Erythroblast (primary cell): ENCODE measurements around the gene GPD1.

Experiments
- GATA1 ChIP-seq: IDR thresholded peaks from 2 replicates; pipeline ENCODE4 v1.6.1; 2011; ENCODE audit warnings: low read depth, mild to moderate bottlenecking, control low read depth, low read length, moderate library complexity
- POLR2A ChIP-seq: IDR thresholded peaks from 2 replicates; pipeline ENCODE4 v1.6.1; 2011; ENCODE audit warnings: mild to moderate bottlenecking, low read length

GRCh38 chr12:50106907-50107306 lies 3.1 kb downstream of the GPD1 start:
- TF ChIP-seq POLR2A (no peak), GATA1 (no peak)
